IMR-90 (cell line): ENCODE data around the gene ROCK2.
A peak's percentile ranks its signal among the peaks of the same experiment; 100 is the strongest.

Experiments
- CHD1 ChIP-seq: IDR thresholded peaks from 2 replicates; pipeline ENCODE4 v1.6.1; 2012; ENCODE audit warnings: low read depth, low read length, improper control_type of control experiment
- MAFK ChIP-seq: IDR thresholded peaks from 2 replicates; pipeline ENCODE4 v1.6.1; 2012; ENCODE audit warnings: low read depth, low read length, improper control_type of control experiment
- MXI1 ChIP-seq: IDR thresholded peaks from 2 replicates; pipeline ENCODE4 v1.6.1; 2012; ENCODE audit warnings: low read depth, mild to moderate bottlenecking, low read length, moderate library complexity, borderline replicate concordance
- POLR2A ChIP-seq: IDR thresholded peaks from 2 replicates; pipeline ENCODE4 v1.6.1; 2012; ENCODE audit warnings: mild to moderate bottlenecking, low read depth, low read length
- RAD21 ChIP-seq: IDR thresholded peaks from 2 replicates; pipeline ENCODE4 v1.6.1; 2012; ENCODE audit warnings: low read length, improper control_type of control experiment
- SMC3 ChIP-seq: fragments of 150-350 bp; IDR thresholded peaks from 2 replicates; pipeline ENCODE4 v1.6.1; 2016; ENCODE audit warnings: low read depth, mild to moderate bottlenecking, antibody characterized with exemption, low read length, moderate library complexity
- TF ChIP-seq, protein P1 (sequence below): conservative IDR thresholded peaks from 2 replicates; pipeline ENCODE4 v1.5.1; 2012; ENCODE audit warnings: mild to moderate bottlenecking, low read depth, low read length, improper control_type of control experiment
- TF ChIP-seq, protein P2 (sequence below): fragments of 150-350 bp; IDR thresholded peaks from 2 replicates; pipeline ENCODE4 v1.6.1; 2017; ENCODE audit warnings: mild to moderate bottlenecking, antibody characterized with exemption, low read length, low read depth

DNA sequence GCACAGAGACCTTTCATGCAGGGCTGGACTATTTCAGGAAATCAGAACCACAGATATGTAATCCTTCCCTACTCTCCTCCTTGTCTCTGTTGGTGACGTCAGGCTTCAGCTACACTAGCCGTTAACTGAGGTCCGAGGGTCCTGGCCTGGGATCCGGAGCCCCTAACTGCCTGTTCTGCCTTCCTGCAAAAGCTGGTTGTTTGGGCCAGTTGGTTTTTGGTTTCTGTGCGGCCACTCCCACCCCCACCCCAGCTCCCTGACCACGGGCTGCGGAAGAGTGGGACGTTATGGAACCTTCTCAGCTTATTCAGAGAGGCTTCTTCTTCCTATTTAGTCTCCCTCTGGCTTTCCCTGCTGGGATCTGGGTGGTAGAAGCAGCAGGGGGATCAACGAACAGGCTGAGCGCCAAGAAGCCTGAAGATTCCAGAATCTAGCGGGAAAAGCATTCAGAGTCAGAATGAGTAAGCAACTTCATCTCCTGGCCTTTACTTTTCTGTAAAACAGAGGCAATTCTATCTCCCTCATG lies 49.3 kb upstream of the ROCK2 start:
- TF ChIP-seq, protein P1, sequence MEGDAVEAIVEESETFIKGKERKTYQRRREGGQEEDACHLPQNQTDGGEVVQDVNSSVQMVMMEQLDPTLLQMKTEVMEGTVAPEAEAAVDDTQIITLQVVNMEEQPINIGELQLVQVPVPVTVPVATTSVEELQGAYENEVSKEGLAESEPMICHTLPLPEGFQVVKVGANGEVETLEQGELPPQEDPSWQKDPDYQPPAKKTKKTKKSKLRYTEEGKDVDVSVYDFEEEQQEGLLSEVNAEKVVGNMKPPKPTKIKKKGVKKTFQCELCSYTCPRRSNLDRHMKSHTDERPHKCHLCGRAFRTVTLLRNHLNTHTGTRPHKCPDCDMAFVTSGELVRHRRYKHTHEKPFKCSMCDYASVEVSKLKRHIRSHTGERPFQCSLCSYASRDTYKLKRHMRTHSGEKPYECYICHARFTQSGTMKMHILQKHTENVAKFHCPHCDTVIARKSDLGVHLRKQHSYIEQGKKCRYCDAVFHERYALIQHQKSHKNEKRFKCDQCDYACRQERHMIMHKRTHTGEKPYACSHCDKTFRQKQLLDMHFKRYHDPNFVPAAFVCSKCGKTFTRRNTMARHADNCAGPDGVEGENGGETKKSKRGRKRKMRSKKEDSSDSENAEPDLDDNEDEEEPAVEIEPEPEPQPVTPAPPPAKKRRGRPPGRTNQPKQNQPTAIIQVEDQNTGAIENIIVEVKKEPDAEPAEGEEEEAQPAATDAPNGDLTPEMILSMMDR, result no peak
- no peak for TF ChIP-seq POLR2A
- TF ChIP-seq SMC3, result no peak
- no peak for TF ChIP-seq CHD1
- TF ChIP-seq, protein P2, sequence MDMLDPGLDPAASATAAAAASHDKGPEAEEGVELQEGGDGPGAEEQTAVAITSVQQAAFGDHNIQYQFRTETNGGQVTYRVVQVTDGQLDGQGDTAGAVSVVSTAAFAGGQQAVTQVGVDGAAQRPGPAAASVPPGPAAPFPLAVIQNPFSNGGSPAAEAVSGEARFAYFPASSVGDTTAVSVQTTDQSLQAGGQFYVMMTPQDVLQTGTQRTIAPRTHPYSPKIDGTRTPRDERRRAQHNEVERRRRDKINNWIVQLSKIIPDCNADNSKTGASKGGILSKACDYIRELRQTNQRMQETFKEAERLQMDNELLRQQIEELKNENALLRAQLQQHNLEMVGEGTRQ, result no peak
- no peak for TF ChIP-seq RAD21
- TF ChIP-seq MAFK, result 0 out of 2 replicates have a peak, but pooled peaks have one; percentile 13
- no peak for TF ChIP-seq MXI1
